GM21619 (cell line): ENCODE data around the gene NEDD9.

Source experiments
- ATAC-seq: cut with Tn5 transposase; IDR thresholded peaks from one replicate; pipeline ENCODE4 v1.9.1; 2021; ENCODE audit not compliant: unreplicated experiment

The NEDD9 gene

GRCh38 chr6:11219400-11219834 lies 13.1 kb downstream of the NEDD9 start:
- ATAC-seq, result no peak

GRCh38 chr6:11218538-11219399 lies 13.7 kb downstream of the NEDD9 start:
- no peak for ATAC-seq

GRCh38 chr6:11218102-11218442 lies 14.4 kb downstream of the NEDD9 start:
- ATAC-seq, result no peak

- ATAC-seq, result peak; percentile 57
These were observed 14.9 kb downstream of the NEDD9 start for GRCh38 chr6:11217360-11218101.

- ATAC-seq, result no peak
These were observed 16.7 kb downstream of the NEDD9 start for GRCh38 chr6:11215773-11216172.

GRCh38 chr6:11214901-11215300 lies 17.6 kb downstream of the NEDD9 start:
- ATAC-seq, result no peak

GRCh38 chr6:11214084-11214833 lies 18.2 kb downstream of the NEDD9 start:
- ATAC-seq, result no peak

GRCh38 chr6:11213422-11214021 lies 18.9 kb downstream of the NEDD9 start:
- no peak for ATAC-seq

- no peak for ATAC-seq
These were observed 19.8 kb downstream of the NEDD9 start for GRCh38 chr6:11212664-11213063.

- no peak for ATAC-seq
These were observed 21.2 kb downstream of the NEDD9 start for GRCh38 chr6:11211254-11211653.

- no peak for ATAC-seq
These were observed 21.9 kb downstream of the NEDD9 start for GRCh38 chr6:11210386-11211138.

GRCh38 chr6:11209906-11210305 lies 22.6 kb downstream of the NEDD9 start:
- no peak for ATAC-seq

GRCh38 chr6:11209369-11209768 lies 23.1 kb downstream of the NEDD9 start:
- no peak for ATAC-seq

- no peak for ATAC-seq
These were observed 23.6 kb downstream of the NEDD9 start for GRCh38 chr6:11208854-11209253.

GRCh38 chr6:11208267-11208666 lies 24.2 kb downstream of the NEDD9 start:
- no peak for ATAC-seq

GRCh38 chr6:11207199-11207968 lies 25.1 kb downstream of the NEDD9 start:
- ATAC-seq, result no peak

GRCh38 chr6:11206576-11206975 lies 25.9 kb downstream of the NEDD9 start:
- no peak for ATAC-seq

GRCh38 chr6:11204794-11205366 lies 27.6 kb downstream of the NEDD9 start:
- ATAC-seq, result no peak

- ATAC-seq, result no peak
These were observed 28.5 kb downstream of the NEDD9 start for GRCh38 chr6:11204005-11204399.
